H9 (cell line): ENCODE results near the gene GALNT4. TPM values are rescaled to one million over a fixed set of nuclear protein-coding genes. Genes with fewer than 3 reads are reported as not detected.

Experiments used
- DNase-seq: peaks from one replicate; pipeline ENCODE4 v3.0.0-alpha.2; 2017
- H2AFZ ChIP-seq: one replicate; pipeline ENCODE4 v1.6.1; 2013; ENCODE audit warnings: mild to moderate bottlenecking, low read length, control low read depth, moderate library complexity
- H2AK5ac ChIP-seq: 2 replicates; pipeline ENCODE4 v1.6.1; 2013; ENCODE audit warnings: low read length, control low read depth, mixed read lengths; ENCODE audit not compliant: insufficient read length
- H2BK120ac ChIP-seq: one replicate; pipeline ENCODE4 v1.6.1; 2013; ENCODE audit warnings: low read depth, mild to moderate bottlenecking, low read length, control low read depth, inconsistent platforms; ENCODE audit not compliant: poor library complexity, severe bottlenecking
- H2BK12ac ChIP-seq: 2 replicates; pipeline ENCODE4 v1.6.1; 2013; ENCODE audit warnings: low read length, control low read depth, mixed read lengths, low read depth; ENCODE audit not compliant: insufficient read length
- H2BK15ac ChIP-seq: 2 replicates; pipeline ENCODE4 v1.6.1; 2013; ENCODE audit warnings: low read depth, low read length, control low read depth
- H2BK20ac ChIP-seq: one replicate; pipeline ENCODE4 v1.6.1; 2013; ENCODE audit warnings: low read depth, mild to moderate bottlenecking, low read length, control low read depth, inconsistent platforms; ENCODE audit not compliant: poor library complexity, severe bottlenecking
- H2BK5ac ChIP-seq: 2 replicates; pipeline ENCODE4 v1.6.1; 2013; ENCODE audit warnings: low read length, control low read depth, mixed read lengths; ENCODE audit not compliant: insufficient read length
- H3K14ac ChIP-seq: 2 replicates; pipeline ENCODE4 v1.6.1; 2013; ENCODE audit warnings: low read length, control low read depth; ENCODE audit not compliant: insufficient read depth
- H3K18ac ChIP-seq: 2 replicates; pipeline ENCODE4 v1.6.1; 2013; ENCODE audit warnings: low read depth, mild to moderate bottlenecking, mixed read lengths, low read length, control low read depth; ENCODE audit not compliant: insufficient read length
- H3K23ac ChIP-seq: 2 replicates; pipeline ENCODE4 v1.6.1; 2013; ENCODE audit warnings: low read length, control low read depth, mixed read lengths, low read depth; ENCODE audit not compliant: insufficient read length
- H3K23me2 ChIP-seq: 2 replicates; pipeline ENCODE4 v1.6.1; 2013; ENCODE audit warnings: low read depth, mild to moderate bottlenecking, mixed read lengths, low read length, control low read depth; ENCODE audit not compliant: insufficient read length, poor library complexity, severe bottlenecking
- H3K27ac ChIP-seq: 2 replicates; pipeline ENCODE4 v1.5.1; 2013; ENCODE audit warnings: low read length, control low read depth, mixed read lengths, low read depth; ENCODE audit not compliant: insufficient read length
- H3K27me3 ChIP-seq: 2 replicates; pipeline ENCODE4 v1.6.1; 2013; ENCODE audit warnings: low read length, control low read depth, inconsistent platforms; ENCODE audit not compliant: insufficient read depth
- H3K4ac ChIP-seq: 2 replicates; pipeline ENCODE4 v1.6.1; 2013; ENCODE audit warnings: low read depth, mild to moderate bottlenecking, control low read depth, inconsistent platforms, low read length, moderate library complexity
- H3K4me1 ChIP-seq: 2 replicates; pipeline ENCODE4 v1.6.1; 2013; ENCODE audit warnings: low read length, control low read depth, inconsistent platforms; ENCODE audit not compliant: insufficient read depth
- H3K4me2 ChIP-seq: 2 replicates; pipeline ENCODE4 v1.6.1; 2013; ENCODE audit warnings: low read length, control low read depth, mixed read lengths; ENCODE audit not compliant: insufficient read length, insufficient read depth
- H3K56ac ChIP-seq: 2 replicates; pipeline ENCODE4 v1.6.1; 2013; ENCODE audit warnings: low read depth, mild to moderate bottlenecking, mixed read lengths, low read length, control low read depth; ENCODE audit not compliant: insufficient read length
- H3K79me1 ChIP-seq: 2 replicates; pipeline ENCODE4 v1.6.1; 2013; ENCODE audit warnings: low read depth, mild to moderate bottlenecking, moderate library complexity, low read length, control low read depth, inconsistent platforms; ENCODE audit not compliant: insufficient read depth, poor library complexity, severe bottlenecking
- H3K79me2 ChIP-seq: 2 replicates; pipeline ENCODE4 v1.6.1; 2013; ENCODE audit warnings: low read length, control low read depth, inconsistent platforms; ENCODE audit not compliant: insufficient read depth
- H3K9ac ChIP-seq: 2 replicates; pipeline ENCODE4 v1.6.1; 2013; ENCODE audit warnings: low read length, control low read depth, mixed read lengths; ENCODE audit not compliant: insufficient read length; ENCODE audit errors: extremely low read depth
- H3K9me3 ChIP-seq: one replicate; pipeline ENCODE4 v1.6.1; 2013; ENCODE audit warnings: low read depth, low read length, inconsistent platforms; ENCODE audit not compliant: control insufficient read depth
- H3T11ph ChIP-seq: one replicate; pipeline ENCODE4 v1.6.1; 2013; ENCODE audit warnings: mild to moderate bottlenecking, low read length, control low read depth, inconsistent platforms
- H4K20me1 ChIP-seq: one replicate; pipeline ENCODE4 v1.6.1; 2013; ENCODE audit not compliant: control insufficient read depth, insufficient read length, insufficient read depth
- H4K5ac ChIP-seq: 2 replicates; pipeline ENCODE4 v1.6.1; 2013; ENCODE audit warnings: low read depth, mild to moderate bottlenecking, mixed read lengths, low read length, control low read depth; ENCODE audit not compliant: insufficient read length
- H4K8ac ChIP-seq: replicated peaks from 2 replicates; pipeline ENCODE4 v1.6.1; 2013; ENCODE audit warnings: low read length, control low read depth, mixed read lengths, low read depth; ENCODE audit not compliant: insufficient read length
- H4K91ac ChIP-seq: 2 replicates; pipeline ENCODE4 v1.6.1; 2013; ENCODE audit warnings: low read depth, mild to moderate bottlenecking, moderate library complexity, mixed read lengths, low read length, control low read depth; ENCODE audit not compliant: insufficient read length
- H3K27ac Mint-ChIP-seq, 3 experiments: 2 replicates in 2 of 3; 3 replicates in 1 of 3; pipeline ENCODE4 v1.8.0; 2020 to 2021; ENCODE audit warnings: mixed read lengths in 3 of 3, mild to moderate bottlenecking in 1 of 3, moderate library complexity in 1 of 3
- H3K27me3 Mint-ChIP-seq: 2 replicates; pipeline ENCODE4 v1.8.0; 2021; ENCODE audit warnings: low read depth, mild to moderate bottlenecking, moderate library complexity, mixed read lengths
- H3K36me3 Mint-ChIP-seq, 3 experiments: 2 replicates in 2 of 3; 3 replicates in 1 of 3; pipeline ENCODE4 v1.8.0; 2020 to 2021; ENCODE audit warnings: low read depth in 3 of 3, mixed read lengths in 3 of 3; ENCODE audit not compliant: insufficient read depth in 1 of 3
- H3K4me1 Mint-ChIP-seq, 2 experiments: 2 replicates each; pipeline ENCODE4 v1.8.0; 2020; ENCODE audit warnings: mixed read lengths in 2 of 2
- H3K4me3 Mint-ChIP-seq, 2 experiments: 2 replicates in 1 of 2; 3 replicates in 1 of 2; pipeline ENCODE4 v1.8.0; 2020 to 2021; ENCODE audit warnings: mild to moderate bottlenecking in 2 of 2, mixed read lengths in 2 of 2, moderate library complexity in 1 of 2
- H3K9me3 Mint-ChIP-seq, 2 experiments: 2 replicates in 1 of 2; 3 replicates in 1 of 2; pipeline ENCODE4 v1.8.0; 2020; ENCODE audit warnings: mild to moderate bottlenecking in 2 of 2, mixed read lengths in 2 of 2, moderate library complexity in 1 of 2
- WGBS: extraction: QIAGEN DNeasy Blood & Tissue Kit; methylation state at CpG from one replicate; pipeline ENCODE4 v1.1.7; 2013; ENCODE audit warnings: missing lambda C conversion rate, low lambda C conversion rate, mixed read lengths; ENCODE audit not compliant: insufficient read length; ENCODE audit errors: extremely low coverage; 5-methylcytosine and 5-hydroxymethylcytosine counted together
- total RNA-seq: library from RNA; stranded (reverse); gene quantifications from 2 replicates; pipeline ENCODE4 v1.2.1, GENCODE V29; 2021
- TF ChIP-seq, protein P1 (sequence below): fragments of 200-600 bp; sonication (generic); conservative IDR thresholded peaks from 3 replicates; pipeline ENCODE4 v1.8.0; 2021; ENCODE audit warnings: antibody characterized with exemption, mild to moderate bottlenecking

The GALNT4 gene
- total RNA-seq, 1 experiment from 2014 or later: 3.1 TPM

DNA sequence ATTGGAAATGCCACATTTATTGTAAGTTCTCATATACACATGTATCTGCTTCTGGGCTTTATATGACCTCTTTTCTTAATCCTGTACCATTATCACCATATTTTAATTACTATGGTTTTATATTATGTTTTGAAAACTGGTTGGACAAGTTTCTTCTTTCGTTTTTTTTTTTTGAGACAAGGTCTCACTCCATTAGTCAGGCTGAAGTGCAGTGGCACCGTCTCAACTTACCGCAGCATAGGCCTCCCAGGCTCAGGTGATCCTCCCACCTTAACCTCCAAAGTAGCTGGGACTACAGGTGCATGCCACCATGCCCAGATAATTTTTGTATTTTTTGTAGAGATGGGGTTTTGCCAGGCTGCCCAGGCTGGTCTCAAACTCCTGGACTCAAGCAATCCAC lies 44.6 kb downstream of the GALNT4 start:
- H3K23me2 ChIP-seq: no peaks in the 10 kb centered on the region
- H3K23ac ChIP-seq: no peak overlapping the region
- no peak for DNase-seq
- H2BK15ac ChIP-seq: no peak overlapping the region
- H2AFZ ChIP-seq: no peak overlapping the region
- no CpG with 5 or more reads among the region's 3 CpGs for WGBS
- H3K14ac ChIP-seq: no peak overlapping the region
- no peak overlapping the region for H3K18ac ChIP-seq
- no peaks in the 10 kb centered on the region for H3K4me1 ChIP-seq
- no peaks in the 10 kb centered on the region for H3K79me2 ChIP-seq
- H2BK12ac ChIP-seq: no peak overlapping the region
- H2BK120ac ChIP-seq: no peak overlapping the region
- no peaks in the 10 kb centered on the region for H4K20me1 ChIP-seq
- no peak overlapping the region for H4K5ac ChIP-seq
- H3K4me1 Mint-ChIP-seq: 0 out of 4 replicates have a peak, but pooled peaks cover 0 to 3% of the 10 kb centered on the region in 2 experiments
- no peaks in the 10 kb centered on the region for H3K27me3 Mint-ChIP-seq
- H3K27ac Mint-ChIP-seq: no peak overlapping the region
- H3T11ph ChIP-seq: no peak overlapping the region
- no peak overlapping the region for H3K9ac ChIP-seq
- H2BK5ac ChIP-seq: no peak overlapping the region
- no peak overlapping the region for H3K27ac ChIP-seq
- H2BK20ac ChIP-seq: no peak overlapping the region
- H3K56ac ChIP-seq: no peak overlapping the region
- no peaks in the 10 kb centered on the region for H3K9me3 Mint-ChIP-seq
- H3K36me3 Mint-ChIP-seq: no peaks in the 10 kb centered on the region
- H3K27me3 ChIP-seq: no peaks in the 10 kb centered on the region
- H2AK5ac ChIP-seq: no peak overlapping the region
- TF ChIP-seq, protein P1, sequence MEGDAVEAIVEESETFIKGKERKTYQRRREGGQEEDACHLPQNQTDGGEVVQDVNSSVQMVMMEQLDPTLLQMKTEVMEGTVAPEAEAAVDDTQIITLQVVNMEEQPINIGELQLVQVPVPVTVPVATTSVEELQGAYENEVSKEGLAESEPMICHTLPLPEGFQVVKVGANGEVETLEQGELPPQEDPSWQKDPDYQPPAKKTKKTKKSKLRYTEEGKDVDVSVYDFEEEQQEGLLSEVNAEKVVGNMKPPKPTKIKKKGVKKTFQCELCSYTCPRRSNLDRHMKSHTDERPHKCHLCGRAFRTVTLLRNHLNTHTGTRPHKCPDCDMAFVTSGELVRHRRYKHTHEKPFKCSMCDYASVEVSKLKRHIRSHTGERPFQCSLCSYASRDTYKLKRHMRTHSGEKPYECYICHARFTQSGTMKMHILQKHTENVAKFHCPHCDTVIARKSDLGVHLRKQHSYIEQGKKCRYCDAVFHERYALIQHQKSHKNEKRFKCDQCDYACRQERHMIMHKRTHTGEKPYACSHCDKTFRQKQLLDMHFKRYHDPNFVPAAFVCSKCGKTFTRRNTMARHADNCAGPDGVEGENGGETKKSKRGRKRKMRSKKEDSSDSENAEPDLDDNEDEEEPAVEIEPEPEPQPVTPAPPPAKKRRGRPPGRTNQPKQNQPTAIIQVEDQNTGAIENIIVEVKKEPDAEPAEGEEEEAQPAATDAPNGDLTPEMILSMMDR: no peak
- no peaks in the 10 kb centered on the region for H3K9me3 ChIP-seq
- H3K4me3 Mint-ChIP-seq: no peak overlapping the region
- no peak overlapping the region for H4K91ac ChIP-seq
- no peak overlapping the region for H4K8ac ChIP-seq
- H3K4ac ChIP-seq: no peak overlapping the region
- no peaks in the 10 kb centered on the region for H3K79me1 ChIP-seq
- no peak overlapping the region for H3K4me2 ChIP-seq
